AG04449 (cell line): ENCODE measurements around the gene MIOS.
A peak's percentile ranks its signal among the peaks of the same experiment; 100 is the strongest.

Experiments
- CTCF ChIA-PET: fragments of 350-600 bp; formaldehyde crosslinking; extraction: SDS; loops from one replicate; lab custom pipeline; 2021; ENCODE audit warnings: antibody characterized with exemption; lab: Yijun Ruan, JAX
- POLR2A ChIA-PET: fragments of 400-600, 350-600 bp; formaldehyde crosslinking; extraction: SDS; loops from one replicate; lab custom pipeline; 2020; ENCODE audit warnings: antibody characterized with exemption, inconsistent platforms; lab: Yijun Ruan, JAX
- DNase-seq: peaks from one replicate; pipeline ENCODE4 v3.0.0-alpha.2; 2010; ENCODE audit warnings: low read depth, low spot score
- H3K4me3 ChIP-seq: 2 replicates; pipeline ENCODE4 v1.5.1; 2011; ENCODE audit warnings: low read depth, mild to moderate bottlenecking, control low read depth, low read length
- TF ChIP-seq, protein P1 (sequence below): IDR thresholded peaks from one replicate; pipeline ENCODE4 v1.5.1; 2011; ENCODE audit warnings: mild to moderate bottlenecking, moderate library complexity, low read length, control low read depth, inconsistent platforms; ENCODE audit not compliant: insufficient read depth; ENCODE audit errors: missing control alignments

The MIOS gene

GRCh38 chr7:7550663-7551062 lies 16.0 kb upstream of the MIOS start:
- no peak for DNase-seq
- CTCF ChIA-PET, result interaction anchor here (0.7 to 2.4 kb wide), 10 partner anchors 9 to 666 kb away, joined by 3 to 11 read pairs (median 4); no protein-coding TSS in a partner anchor
- POLR2A ChIA-PET, result no interaction called here
- no peak overlapping the region for H3K4me3 ChIP-seq
- TF ChIP-seq, protein P1, sequence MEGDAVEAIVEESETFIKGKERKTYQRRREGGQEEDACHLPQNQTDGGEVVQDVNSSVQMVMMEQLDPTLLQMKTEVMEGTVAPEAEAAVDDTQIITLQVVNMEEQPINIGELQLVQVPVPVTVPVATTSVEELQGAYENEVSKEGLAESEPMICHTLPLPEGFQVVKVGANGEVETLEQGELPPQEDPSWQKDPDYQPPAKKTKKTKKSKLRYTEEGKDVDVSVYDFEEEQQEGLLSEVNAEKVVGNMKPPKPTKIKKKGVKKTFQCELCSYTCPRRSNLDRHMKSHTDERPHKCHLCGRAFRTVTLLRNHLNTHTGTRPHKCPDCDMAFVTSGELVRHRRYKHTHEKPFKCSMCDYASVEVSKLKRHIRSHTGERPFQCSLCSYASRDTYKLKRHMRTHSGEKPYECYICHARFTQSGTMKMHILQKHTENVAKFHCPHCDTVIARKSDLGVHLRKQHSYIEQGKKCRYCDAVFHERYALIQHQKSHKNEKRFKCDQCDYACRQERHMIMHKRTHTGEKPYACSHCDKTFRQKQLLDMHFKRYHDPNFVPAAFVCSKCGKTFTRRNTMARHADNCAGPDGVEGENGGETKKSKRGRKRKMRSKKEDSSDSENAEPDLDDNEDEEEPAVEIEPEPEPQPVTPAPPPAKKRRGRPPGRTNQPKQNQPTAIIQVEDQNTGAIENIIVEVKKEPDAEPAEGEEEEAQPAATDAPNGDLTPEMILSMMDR, result no peak

DNA sequence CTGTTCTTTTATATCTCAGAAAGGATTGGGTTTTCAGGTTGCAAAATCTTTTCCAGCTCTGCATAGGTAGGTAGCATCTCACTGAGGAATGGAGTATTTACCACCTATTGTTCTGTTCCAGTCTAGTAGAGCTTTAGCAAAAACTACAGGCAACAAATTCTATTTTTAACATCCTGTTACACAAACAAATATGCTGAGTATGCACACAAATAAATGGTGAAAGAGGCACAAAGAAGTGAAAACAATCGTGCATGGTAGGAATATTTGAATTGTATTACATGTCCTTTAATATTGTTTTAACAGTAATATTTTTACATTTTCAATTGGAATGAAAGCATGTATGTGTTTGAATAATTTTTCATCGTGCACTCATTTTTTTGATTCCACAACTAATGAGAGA lies 14.5 kb upstream of the MIOS start:
- POLR2A ChIA-PET, result no interaction called here
- TF ChIP-seq, protein P1, result no peak
- DNase-seq, result no peak
- H3K4me3 ChIP-seq, result no peak overlapping the region
- CTCF ChIA-PET, result interaction anchor here (1.3 to 2.0 kb wide), 2 partner anchors 11 to 128 kb away, joined by 5 to 8 read pairs; no protein-coding TSS in a partner anchor

DNA sequence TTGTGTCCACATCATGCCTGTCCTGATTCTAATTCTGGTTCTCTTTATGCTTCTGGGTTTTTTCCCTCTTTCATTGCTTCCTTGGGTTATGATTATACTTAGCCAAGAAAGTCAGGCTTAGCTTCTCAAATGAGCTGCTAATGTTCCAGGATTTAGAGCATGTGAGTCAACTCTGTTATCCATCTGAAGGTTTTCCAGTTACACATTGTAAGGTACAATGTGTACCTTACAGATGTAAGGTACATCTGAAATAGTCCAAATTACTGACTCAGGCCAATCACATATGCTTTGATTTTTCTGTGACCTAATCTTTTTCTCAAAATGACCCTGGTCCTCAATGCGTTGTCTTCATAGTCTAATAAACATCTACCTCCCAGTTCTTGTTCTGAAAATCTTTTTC lies 13.3 kb upstream of the MIOS start:
- ChIA-PET CTCF (interaction anchor here (1.3 kb wide), 1 partner anchor 661 kb away, joined by 3 read pairs; no protein-coding TSS in a partner anchor), POLR2A (no interaction called here)
- TF ChIP-seq, protein P1, result no peak
- H3K4me3 ChIP-seq, result no peak overlapping the region
- DNase-seq, result no peak

DNA sequence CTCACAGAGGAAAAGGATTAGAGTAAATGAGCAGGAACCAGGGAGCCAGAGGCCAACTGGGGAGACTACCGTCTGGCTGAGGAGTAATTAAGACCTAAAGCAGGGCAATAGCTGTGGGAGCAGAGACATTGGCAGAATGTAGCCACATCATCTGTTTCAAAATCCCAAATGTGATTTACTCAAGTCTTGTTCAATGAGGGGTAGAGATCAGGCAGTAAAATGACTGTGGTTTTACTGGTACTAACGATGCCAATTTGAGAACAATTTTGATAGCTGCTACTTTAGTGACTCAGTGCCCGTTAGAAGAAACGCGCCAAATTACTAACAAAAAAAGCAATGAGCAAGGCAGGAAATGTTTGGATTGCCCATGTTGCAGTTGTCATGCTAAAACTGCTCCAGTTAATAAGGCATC lies 12.7 kb upstream of the MIOS start:
- POLR2A ChIA-PET, result no interaction called here
- CTCF ChIA-PET, result interaction anchor here (1.1 to 1.3 kb wide), 2 partner anchors 10 to 12 kb away, joined by 3 read pairs; no protein-coding TSS in a partner anchor
- TF ChIP-seq, protein P1, result no peak
- peak; percentile 92 for DNase-seq
- H3K4me3 ChIP-seq, result no peak overlapping the region

GRCh38 chr7:7554649-7555575 lies 11.8 kb upstream of the MIOS start:
- no peak overlapping the region for H3K4me3 ChIP-seq
- no peak for DNase-seq
- TF ChIP-seq, protein P1, result no peak
- CTCF ChIA-PET, result interaction anchor here (1.1 to 2.3 kb wide), 4 partner anchors 9 to 664 kb away, joined by 3 to 7 read pairs (median 4); no protein-coding TSS in a partner anchor
- POLR2A ChIA-PET, result no interaction called here

GRCh38 chr7:7556852-7557251 lies 9.8 kb upstream of the MIOS start:
- TF ChIP-seq, protein P1, result no peak
- POLR2A ChIA-PET, result no interaction called here
- no peak for DNase-seq
- no peak overlapping the region for H3K4me3 ChIP-seq
- CTCF ChIA-PET, result no interaction called here
